Activated naive CD8-positive, alpha-beta T cell treated with anti-CD3 and anti-CD28 coated beads, Interleukin-2, amount 50 U/mL, for 24 hours (primary cell): Measurements from ENCODE around the gene ZFHX3.

ENCODE experiments used
- ATAC-seq: fragments of 150-1000 bp; cut with Tn5 transposase; one replicate; pipeline ENCODE4 v1.10.0; 2021
- DNase-seq: peaks from one replicate; pipeline ENCODE4 v3.0.0; 2021
- H3K27ac Mint-ChIP-seq: one replicate; pipeline ENCODE4 v1.8.0; 2021; ENCODE audit warnings: mild to moderate bottlenecking, mixed read lengths
- H3K27me3 Mint-ChIP-seq: one replicate; pipeline ENCODE4 v1.8.0; 2021; ENCODE audit warnings: mixed read lengths
- H3K36me3 Mint-ChIP-seq: one replicate; pipeline ENCODE4 v1.8.0; 2021; ENCODE audit warnings: low read depth, mixed read lengths
- H3K4me1 Mint-ChIP-seq: one replicate; pipeline ENCODE4 v1.8.0; 2021; ENCODE audit warnings: mixed read lengths
- H3K4me3 Mint-ChIP-seq: one replicate; pipeline ENCODE4 v1.8.0; 2021; ENCODE audit warnings: mild to moderate bottlenecking, moderate library complexity, mixed read lengths
- H3K9me3 Mint-ChIP-seq: one replicate; pipeline ENCODE4 v1.8.0; 2021; ENCODE audit warnings: mixed read lengths

The ZFHX3 gene

DNA sequence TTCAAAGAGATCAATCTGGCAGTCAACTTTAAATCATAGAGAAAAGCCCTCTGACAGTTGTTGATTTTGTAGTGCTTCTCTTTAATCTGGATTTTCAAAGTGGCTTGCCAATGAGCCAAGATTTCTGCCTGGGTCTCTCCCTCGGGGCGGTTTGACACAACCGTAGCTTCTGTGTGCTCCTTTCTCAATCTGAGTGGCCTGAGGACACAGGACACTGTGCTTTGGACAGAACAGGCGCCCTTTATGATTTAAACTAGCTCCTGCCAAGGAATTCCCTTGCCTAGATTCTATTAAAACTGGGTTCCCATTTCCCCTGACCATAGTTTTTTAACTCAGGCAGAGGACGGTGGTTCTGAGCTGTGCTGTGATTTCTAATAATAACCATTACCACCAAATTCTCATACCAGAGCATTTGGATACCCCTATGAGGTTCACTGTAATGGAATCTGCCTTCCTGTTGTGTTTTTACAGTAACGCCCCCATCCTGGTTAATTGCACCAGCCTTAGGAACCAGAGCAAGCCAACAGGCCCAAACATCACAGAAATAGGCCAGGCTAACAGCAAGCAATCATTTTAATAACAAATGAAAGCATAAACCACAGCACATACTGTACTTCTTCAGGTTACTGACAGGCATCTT is 4.0 kb downstream of the ZFHX3 start:
- H3K9me3 Mint-ChIP-seq, result no peaks in the 10 kb centered on the region
- H3K27me3 Mint-ChIP-seq, result peaks cover 20% of the 10 kb centered on the region
- ATAC-seq, result no peak
- H3K4me3 Mint-ChIP-seq, result no peak overlapping the region
- no peak overlapping the region for H3K27ac Mint-ChIP-seq
- H3K36me3 Mint-ChIP-seq, result no peaks in the 10 kb centered on the region
- H3K4me1 Mint-ChIP-seq, result peaks cover 6% of the 10 kb centered on the region
- no peak for DNase-seq

DNA sequence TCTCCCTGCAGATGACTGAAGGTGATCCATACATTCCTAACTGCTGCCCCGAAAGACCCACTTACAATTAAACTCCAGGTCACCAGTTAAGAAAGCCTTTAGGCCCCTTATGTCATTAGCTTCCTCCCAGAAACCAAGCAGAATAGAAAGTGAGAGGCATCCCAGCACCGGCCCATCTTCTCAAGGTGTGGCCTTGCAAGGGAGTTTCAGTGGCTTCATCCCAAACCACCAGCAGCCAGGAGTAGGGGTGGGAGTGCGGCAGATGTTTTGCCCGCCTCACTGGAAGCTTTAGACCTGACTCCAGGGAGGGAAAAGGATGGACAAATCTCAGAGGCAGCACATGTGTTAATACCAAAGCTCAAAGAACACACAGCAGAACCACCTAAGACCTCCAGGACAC is 5.1 kb downstream of the ZFHX3 start:
- no peaks in the 10 kb centered on the region for H3K36me3 Mint-ChIP-seq
- no peak overlapping the region for H3K4me3 Mint-ChIP-seq
- ATAC-seq (no peak), DNase-seq (no peak)
- peaks cover 20% of the 10 kb centered on the region for H3K27me3 Mint-ChIP-seq
- H3K27ac Mint-ChIP-seq, result no peak overlapping the region
- no peaks in the 10 kb centered on the region for H3K9me3 Mint-ChIP-seq
- H3K4me1 Mint-ChIP-seq, result peaks cover 4% of the 10 kb centered on the region

DNA sequence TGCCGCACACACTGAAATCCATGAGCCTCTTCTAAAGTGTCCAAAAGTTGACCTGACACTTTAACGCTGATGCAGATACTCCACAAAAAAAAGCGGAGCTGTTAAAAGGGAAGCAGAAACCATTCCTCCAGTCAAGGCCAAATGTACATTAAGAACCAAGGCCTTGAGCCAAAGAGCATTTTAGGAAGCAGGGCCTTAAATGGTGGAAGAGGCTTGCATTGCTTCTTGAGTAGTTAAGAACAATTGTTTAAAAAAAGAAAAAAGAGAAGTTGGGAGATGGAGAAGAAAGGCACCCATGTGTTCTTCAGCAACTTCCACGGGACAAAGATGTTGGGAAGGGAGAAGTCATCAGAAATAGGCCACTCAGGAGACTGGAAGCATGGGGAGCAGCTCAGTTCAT is 6.3 kb downstream of the ZFHX3 start:
- Mint-ChIP-seq H3K27ac (no peak overlapping the region), H3K27me3 (peaks cover 20% of the 10 kb centered on the region), H3K4me1 (peaks cover 3% of the 10 kb centered on the region), H3K4me3 (no peak overlapping the region), H3K36me3 (no peaks in the 10 kb centered on the region), H3K9me3 (no peaks in the 10 kb centered on the region)
- ATAC-seq (no peak), DNase-seq (no peak)

DNA sequence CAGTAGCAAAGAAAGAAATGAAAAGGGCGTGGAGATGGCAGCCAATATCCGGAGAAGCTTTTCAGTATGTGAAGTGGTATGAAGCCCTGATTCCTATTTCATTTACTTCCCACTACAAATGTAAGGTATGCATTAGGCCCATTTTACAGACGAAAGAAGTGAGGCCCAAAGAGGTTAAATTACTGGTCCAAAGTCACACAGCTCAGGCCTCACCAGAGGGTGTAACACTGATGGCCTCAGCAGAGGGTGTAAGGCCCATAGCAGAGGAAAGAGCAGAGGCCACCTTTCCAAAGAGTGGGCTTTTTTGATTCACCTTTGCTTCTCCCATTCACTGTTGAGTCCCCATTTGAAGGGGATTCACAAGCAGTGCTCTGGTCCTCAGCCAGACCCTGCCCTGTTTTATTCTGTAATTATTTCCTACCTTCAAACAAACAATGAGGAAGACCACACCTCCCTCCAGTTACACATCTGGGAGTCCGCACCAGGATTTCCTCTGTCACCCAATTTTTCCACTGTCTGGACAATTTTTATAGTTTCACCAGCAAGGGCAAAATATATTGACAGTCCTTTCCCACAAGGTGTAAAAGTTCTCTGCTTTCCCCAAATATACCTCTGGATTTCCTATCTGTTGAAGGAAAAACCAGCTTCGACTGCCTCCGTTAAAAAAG is 7.1 kb downstream of the ZFHX3 start:
- Mint-ChIP-seq H3K4me3 (no peak overlapping the region), H3K36me3 (no peaks in the 10 kb centered on the region), H3K27ac (no peak overlapping the region), H3K27me3 (peaks cover 19% of the 10 kb centered on the region), H3K9me3 (no peaks in the 10 kb centered on the region), H3K4me1 (peaks cover 7% of the 10 kb centered on the region)
- no peak for DNase-seq
- no peak for ATAC-seq

DNA sequence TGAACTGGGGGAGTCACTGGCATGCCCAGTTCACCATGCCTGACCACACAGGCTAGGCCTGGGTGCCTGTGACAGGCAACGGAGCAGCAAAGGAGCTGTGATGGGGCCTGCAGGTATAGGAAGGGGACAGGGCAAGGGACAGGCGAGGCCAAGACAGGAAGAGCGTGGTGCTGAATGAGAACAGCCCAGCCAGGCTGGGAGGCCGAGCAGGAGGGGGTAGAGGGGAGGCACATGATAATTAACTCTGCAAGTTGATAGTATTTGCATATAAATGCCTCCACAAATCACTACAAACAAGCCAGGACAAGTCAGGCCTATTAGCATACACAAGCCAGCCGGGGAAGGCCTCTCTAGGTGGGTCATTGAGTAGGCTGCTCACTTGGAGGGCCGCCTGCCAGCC is 7.8 kb downstream of the ZFHX3 start:
- H3K4me3 Mint-ChIP-seq, result no peak overlapping the region
- no peaks in the 10 kb centered on the region for H3K36me3 Mint-ChIP-seq
- peaks cover 7% of the 10 kb centered on the region for H3K4me1 Mint-ChIP-seq
- ATAC-seq (no peak), DNase-seq (no peak)
- H3K27ac Mint-ChIP-seq, result no peak overlapping the region
- H3K9me3 Mint-ChIP-seq, result no peaks in the 10 kb centered on the region
- H3K27me3 Mint-ChIP-seq, result peaks cover 20% of the 10 kb centered on the region

DNA sequence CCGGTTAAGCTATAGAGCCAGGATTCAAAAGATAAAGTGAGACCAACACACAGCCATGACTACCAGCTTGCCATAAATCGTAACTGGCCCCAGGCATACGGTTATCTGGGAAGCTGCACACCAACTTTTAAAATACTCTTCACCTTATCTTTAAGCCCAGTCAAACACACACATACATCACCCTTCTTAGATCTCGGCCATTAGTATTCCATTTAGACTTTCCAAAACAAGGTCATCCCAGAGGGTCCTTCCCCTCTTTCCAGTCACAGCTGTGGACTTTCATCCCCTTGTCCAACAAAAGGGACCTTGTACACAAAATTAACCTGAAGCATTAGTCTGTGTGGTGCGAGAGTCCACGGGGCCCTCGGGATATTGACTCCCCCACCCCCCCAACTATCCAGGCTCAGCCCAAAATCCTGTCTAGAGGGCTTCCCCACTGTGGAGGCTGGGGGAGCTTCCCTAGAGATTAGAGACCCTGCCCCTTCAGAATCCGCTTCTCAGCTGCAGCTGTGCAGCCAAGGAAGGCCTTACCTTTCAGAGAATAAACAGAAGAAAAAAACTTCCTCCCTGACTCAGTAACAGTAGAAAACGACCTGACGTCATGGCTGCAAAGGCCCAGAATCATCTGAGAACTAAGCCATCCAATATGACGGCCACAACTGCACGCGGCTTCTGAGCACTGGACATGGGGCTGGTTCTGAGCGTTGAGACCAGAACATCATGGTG is 9.9 kb downstream of the ZFHX3 start:
- no peak overlapping the region for H3K4me3 Mint-ChIP-seq

DNA sequence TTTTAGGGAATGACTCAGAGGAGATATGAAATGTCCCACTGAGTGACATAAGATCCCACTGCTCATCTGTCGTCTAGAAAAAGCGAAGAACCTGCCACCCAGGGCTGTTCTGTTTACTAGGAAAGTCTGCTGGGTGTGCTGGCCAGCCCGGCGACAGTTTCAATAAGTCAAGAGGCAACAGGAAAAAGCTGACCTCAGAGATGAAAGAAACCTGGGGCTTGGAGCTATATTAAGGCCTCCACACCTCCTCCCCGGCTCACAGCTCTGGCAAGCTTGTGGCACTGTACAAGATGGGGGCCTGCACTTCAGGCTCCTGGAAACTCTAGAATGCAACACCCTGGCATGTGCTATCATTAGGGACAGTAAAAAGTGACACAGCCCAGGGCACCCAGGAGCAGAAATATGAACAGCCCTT is 10.6 kb downstream of the ZFHX3 start:
- peaks cover 9% of the 10 kb centered on the region for H3K4me1 Mint-ChIP-seq
- H3K36me3 Mint-ChIP-seq, result no peaks in the 10 kb centered on the region
- H3K9me3 Mint-ChIP-seq, result no peaks in the 10 kb centered on the region
- DNase-seq (no peak), ATAC-seq (no peak)
- peaks cover 20% of the 10 kb centered on the region for H3K27me3 Mint-ChIP-seq
- no peak overlapping the region for H3K27ac Mint-ChIP-seq
- no peak overlapping the region for H3K4me3 Mint-ChIP-seq

More for the DNA sequence above, 9.9 kb downstream of the ZFHX3 start:
- Mint-ChIP-seq H3K9me3 (no peaks in the 10 kb centered on the region), H3K4me1 (peaks cover 9% of the 10 kb centered on the region), H3K36me3 (no peaks in the 10 kb centered on the region), H3K27ac (no peak overlapping the region), H3K27me3 (peaks cover 20% of the 10 kb centered on the region)
- DNase-seq (no peak), ATAC-seq (no peak)

DNA sequence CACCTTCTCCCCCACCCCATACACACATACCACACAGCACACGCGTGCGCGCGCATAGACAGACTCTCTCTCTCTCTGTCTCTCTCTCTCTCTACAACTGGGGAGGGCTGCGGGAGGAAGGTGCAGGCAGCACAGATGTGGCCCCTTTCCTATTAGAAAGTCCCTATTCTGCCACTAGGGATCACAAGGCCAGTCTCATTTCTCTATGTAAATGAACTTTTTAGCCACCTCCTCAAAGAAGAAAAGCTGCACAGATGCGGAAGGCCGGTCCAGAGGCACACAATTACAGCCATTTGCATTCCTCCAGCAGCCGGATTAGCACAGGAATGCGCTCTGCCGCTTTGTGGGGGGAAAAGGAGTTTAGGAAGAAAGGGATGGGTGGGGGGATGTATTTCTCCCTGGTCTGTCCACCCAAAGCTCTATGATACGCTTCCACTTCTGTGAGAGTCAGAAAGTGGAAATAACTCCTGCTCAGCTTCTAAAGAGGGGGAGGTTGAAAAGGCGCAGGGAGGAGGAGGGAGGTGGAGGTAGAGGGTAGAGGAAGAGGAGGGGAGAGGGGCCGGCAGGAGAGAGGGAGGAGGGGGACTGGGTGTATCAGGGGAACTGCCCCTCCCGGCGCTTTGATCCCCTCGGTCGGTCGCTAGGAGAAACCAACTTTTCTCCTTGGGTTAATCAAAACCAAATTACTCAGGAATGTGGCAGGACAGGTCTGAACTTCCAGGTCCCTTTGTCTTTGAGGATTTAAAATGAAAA is 11.7 kb downstream of the ZFHX3 start:
- no peaks in the 10 kb centered on the region for H3K9me3 Mint-ChIP-seq
- no peaks in the 10 kb centered on the region for H3K36me3 Mint-ChIP-seq
- no peak for DNase-seq
- no peak overlapping the region for H3K27ac Mint-ChIP-seq
- peak overlapping the region; percentile 14 for H3K4me3 Mint-ChIP-seq
- peaks cover 18% of the 10 kb centered on the region for H3K27me3 Mint-ChIP-seq
- ATAC-seq, result no peak
- peaks cover 9% of the 10 kb centered on the region for H3K4me1 Mint-ChIP-seq

DNA sequence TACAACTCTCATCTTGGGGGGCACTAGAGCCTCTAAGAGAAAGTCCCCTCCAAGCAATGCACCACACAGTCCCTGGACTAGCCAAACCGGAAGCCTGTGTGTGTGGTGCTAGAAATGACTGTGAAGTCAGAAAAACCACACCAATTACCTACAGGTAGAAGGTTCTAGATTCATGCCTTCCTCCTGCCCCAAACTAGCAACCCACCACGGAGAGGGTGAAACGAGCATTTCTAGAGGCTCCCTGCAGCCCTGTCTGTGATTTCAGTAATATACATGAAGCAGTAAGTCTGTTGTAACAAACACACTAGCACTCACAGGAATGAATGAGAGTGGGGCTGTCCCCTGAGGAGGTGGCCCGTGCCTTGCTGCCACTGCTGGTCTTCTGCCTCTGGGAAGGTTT is 13.6 kb downstream of the ZFHX3 start:
- H3K36me3 Mint-ChIP-seq, result no peaks in the 10 kb centered on the region
- no peak overlapping the region for H3K4me3 Mint-ChIP-seq
- H3K4me1 Mint-ChIP-seq, result peaks cover 9% of the 10 kb centered on the region
- DNase-seq (no peak), ATAC-seq (no peak)
- no peak overlapping the region for H3K27ac Mint-ChIP-seq
- peaks cover 18% of the 10 kb centered on the region for H3K27me3 Mint-ChIP-seq
- no peaks in the 10 kb centered on the region for H3K9me3 Mint-ChIP-seq

DNA sequence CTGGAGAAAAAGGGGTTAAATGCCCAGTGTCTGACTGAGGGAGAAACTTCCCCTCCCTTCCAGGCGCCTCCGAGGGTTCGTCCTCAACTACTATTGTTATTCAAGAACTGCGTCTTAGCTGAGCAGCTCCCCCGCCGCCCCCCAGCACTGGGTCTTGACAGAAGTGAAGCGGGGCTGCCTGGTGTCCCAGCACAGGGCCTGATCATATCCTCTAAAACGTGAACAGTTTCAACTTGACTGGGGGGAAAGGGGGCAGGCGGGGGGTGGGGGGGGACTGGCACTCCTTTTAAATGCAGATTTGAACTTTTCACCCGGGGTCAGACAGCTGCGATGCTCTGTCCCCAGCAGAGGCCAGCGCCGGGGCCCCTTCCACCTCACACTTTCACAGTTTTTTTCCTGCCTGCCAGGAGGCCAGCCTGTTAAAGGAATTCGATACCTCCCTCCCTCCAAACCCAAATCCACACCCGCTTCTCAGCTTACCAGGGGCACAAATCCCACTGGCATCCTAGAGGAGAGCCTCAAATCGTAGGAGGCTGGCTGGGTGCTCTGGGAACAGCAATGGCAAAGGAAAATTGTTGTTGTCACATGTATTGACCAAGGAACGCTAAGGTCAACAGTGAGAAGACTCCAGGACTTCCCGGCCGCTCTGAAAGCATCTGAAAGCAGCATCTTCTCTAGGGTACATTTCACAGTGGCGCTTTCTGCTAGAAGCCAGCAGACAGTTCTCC is 14.5 kb downstream of the ZFHX3 start:
- no peak for DNase-seq
- Mint-ChIP-seq H3K4me3 (no peak overlapping the region), H3K27me3 (peaks cover 17% of the 10 kb centered on the region), H3K27ac (no peak overlapping the region), H3K36me3 (no peaks in the 10 kb centered on the region), H3K9me3 (no peaks in the 10 kb centered on the region), H3K4me1 (peaks cover 9% of the 10 kb centered on the region)
- no peak for ATAC-seq

DNA sequence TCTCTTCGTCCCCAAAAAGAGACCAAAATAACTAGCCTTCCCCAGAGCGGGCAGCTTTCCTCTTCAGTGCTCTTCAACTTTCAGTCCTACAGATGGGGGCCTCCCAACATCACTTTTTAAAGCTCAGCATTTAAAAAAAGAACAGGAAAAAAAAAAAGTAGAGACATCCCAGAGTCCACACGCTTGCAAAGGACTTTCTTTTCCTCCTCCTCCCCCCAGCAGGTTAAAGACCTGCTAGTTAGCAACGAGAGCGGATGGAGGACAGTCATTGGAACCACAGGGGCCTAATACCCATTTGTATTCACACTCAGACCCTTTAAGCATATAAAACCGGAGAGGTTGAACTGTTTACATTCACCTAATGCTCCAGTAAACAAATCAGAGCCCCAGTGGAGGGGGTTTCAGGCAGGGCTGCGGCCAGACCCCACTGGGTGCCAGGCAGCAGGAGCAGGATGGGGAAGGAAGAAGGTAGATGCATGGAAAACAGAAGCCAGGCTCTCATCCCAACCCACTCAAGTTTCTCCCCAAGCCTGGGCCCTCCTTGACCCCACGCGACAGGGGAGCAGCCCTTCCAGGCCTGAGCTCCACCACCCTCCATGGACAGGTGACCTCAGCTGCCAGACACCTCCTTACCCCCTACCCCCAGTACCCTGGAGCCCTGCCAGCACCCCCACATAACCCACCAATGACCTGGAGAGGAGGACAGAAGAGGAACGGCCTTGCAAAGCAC is 15.2 kb downstream of the ZFHX3 start:
- Mint-ChIP-seq H3K9me3 (no peaks in the 10 kb centered on the region), H3K36me3 (no peaks in the 10 kb centered on the region), H3K27ac (no peak overlapping the region), H3K4me1 (peaks cover 9% of the 10 kb centered on the region), H3K27me3 (peaks cover 13% of the 10 kb centered on the region), H3K4me3 (no peak overlapping the region)
- no peak for DNase-seq
- ATAC-seq, result no peak

DNA sequence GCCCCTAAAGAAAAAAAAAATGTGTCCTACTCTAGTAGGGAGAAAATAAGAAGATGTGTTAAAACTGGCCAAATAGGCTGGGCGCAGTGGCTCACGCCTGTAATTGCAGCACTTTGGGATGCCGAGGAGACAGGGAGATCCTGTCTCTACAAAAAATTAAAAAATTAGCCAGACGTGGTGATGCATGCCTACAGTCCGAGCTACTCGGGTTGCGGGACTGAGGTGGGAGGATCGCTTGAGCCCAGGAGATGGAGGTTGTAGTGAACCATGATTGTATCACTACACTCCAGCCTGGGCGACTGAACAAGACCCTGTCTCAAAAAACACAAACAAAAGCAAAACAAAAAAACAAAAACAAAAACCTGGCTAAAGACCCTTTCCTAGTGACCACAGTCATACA is 15.9 kb downstream of the ZFHX3 start:
- Mint-ChIP-seq H3K36me3 (no peaks in the 10 kb centered on the region), H3K4me3 (no peak overlapping the region), H3K4me1 (peaks cover 9% of the 10 kb centered on the region), H3K27me3 (peaks cover 9% of the 10 kb centered on the region), H3K9me3 (no peaks in the 10 kb centered on the region), H3K27ac (no peak overlapping the region)
- ATAC-seq (no peak), DNase-seq (no peak)

DNA sequence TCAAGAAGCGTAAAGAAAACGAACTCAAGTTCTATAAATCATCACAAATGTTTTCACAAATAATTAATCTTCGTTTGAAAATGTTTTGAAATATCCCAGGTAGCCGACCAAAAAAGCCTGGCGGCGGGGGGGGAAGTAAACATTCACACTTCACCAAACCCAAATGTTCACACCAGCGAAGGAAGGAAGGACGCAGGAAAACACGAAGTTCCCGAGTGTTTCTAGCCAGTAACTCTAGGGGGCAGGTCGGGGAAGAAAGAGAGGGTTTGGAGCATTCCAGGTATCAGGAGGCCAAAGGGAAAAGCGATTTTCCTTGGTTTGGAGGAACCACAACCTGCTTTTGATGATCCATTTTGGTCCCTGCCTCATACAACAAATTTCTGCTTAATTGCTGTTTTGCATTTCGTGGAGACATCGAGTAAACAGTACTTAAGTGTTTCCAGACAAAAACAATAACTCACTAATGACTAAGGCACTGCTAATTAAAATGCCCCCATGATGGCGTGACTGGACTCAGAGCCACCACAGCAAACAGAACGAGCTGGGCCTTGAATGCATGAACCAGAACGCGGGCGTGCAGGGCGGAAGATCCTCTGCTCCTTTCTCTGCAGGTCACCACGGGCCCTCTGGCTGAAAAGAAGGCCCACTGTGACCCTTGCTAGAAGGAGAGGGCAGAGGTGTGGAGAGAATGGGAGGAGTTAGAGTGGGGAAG is 16.6 kb downstream of the ZFHX3 start:
- DNase-seq (no peak), ATAC-seq (no peak)
- no peaks in the 10 kb centered on the region for H3K36me3 Mint-ChIP-seq
- H3K27me3 Mint-ChIP-seq, result peaks cover 5% of the 10 kb centered on the region
- no peak overlapping the region for H3K27ac Mint-ChIP-seq
- H3K4me1 Mint-ChIP-seq, result peaks cover 6% of the 10 kb centered on the region
- H3K9me3 Mint-ChIP-seq, result no peaks in the 10 kb centered on the region
- no peak overlapping the region for H3K4me3 Mint-ChIP-seq
